HG02571 (cell line): ENCODE measurements around the gene SETD7.
A peak's percentile ranks its signal among the peaks of the same experiment; 100 is the strongest.

Experiments used
- ATAC-seq: cut with Tn5 transposase; IDR thresholded peaks from one replicate; pipeline ENCODE4 v1.9.1; 2021; ENCODE audit warnings: mild to moderate bottlenecking, moderate library complexity; ENCODE audit not compliant: unreplicated experiment

SETD7 gene

DNA sequence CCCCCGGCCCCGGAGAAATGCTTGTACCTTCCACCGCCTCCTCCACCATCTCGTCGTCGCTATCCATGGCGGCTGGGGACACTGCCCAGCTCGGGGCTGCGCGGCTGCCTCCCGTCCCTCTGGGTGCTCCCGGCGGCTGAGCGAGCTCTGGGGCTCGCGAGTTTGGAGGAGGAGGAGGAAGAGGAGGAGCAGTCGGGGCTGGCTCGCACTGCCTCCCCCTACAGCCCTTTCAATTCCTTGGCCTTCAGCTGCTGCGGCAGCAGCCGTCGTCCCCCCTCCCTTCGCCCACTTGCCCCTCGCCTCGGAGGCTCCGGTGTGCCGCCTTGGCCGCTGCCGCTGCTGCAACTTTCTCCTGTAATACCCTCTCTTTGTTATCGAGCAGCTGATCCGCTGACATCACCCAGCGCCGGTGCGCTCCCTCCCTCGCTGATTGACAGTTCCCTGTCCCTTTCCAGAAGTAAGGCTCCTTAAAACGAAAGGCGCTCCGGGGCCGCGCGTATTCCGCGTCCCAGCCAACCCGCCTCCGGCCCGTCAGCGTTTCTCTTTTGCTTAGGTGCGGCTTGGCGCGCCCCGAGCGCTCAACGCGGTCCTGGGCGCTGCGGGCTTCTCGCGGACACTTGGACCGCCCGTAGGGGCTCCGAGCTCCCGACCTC is at the start of gene SETD7:
Gene SETD7, minus strand, starts transcription at position 149 of the 653 bp plus-strand sequence. Its CDS starts 82 bp downstream, at position 67.
- peak; percentile 32 for ATAC-seq

DNA sequence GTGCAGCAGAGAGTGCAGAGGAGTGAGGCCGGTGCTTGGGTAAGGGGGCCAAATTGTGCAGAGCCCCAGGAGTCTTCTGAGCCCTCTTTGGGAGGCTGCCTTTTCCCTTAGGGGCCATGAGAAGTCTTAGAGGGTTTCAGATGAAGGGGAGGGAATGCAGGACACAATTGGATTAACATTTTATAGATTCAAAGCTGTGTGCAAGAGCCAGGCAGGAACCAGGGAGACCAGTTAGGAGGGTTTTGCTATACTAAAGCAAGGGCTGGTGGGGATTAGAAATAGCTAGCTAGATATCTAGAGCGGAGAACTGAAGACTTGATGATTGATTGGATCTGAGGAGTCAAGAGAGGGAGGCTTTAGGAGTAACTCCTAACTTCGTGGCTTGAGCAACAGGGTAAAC is 49.5 kb upstream of the SETD7 start:
- ATAC-seq: no peak

DNA sequence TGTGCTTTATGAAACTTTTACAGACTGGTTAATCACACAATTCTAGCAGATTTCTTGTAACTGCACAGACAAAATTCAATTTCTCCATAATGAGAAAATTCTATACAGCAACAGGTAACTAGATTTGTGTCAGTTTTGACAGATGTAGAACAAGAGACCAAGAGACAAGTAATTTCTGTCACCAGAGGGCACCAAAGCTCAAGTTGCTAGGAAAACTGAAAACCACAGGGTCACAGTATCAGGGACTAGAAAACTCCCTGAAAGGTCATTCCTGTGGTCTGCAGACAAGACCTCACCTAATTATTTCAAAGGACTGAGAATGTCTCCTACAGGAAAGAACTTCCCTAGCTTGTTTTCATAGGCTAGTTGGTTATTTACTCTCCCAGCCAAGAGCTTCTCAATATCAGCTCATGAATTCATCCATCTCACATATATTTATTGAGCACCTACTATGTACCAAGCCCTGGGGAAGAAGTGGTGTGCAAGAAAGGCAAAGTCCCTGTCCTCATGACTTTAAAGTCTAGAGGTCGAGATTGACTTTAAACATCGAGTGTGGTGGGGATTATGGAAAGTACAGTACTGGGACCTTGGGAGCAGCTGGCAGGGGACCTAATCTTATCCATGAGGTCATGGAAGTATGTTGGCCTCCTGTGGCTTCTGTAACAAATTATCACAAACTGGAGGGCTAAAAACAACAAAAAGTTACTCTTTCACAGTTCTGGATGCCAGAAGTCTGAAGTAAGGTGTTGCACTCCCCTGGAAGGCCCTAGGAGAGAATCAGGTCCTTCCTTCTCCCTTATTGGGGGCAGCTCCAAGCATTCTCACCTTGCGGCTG is 47.8 kb upstream of the SETD7 start:
- ATAC-seq: no peak

DNA sequence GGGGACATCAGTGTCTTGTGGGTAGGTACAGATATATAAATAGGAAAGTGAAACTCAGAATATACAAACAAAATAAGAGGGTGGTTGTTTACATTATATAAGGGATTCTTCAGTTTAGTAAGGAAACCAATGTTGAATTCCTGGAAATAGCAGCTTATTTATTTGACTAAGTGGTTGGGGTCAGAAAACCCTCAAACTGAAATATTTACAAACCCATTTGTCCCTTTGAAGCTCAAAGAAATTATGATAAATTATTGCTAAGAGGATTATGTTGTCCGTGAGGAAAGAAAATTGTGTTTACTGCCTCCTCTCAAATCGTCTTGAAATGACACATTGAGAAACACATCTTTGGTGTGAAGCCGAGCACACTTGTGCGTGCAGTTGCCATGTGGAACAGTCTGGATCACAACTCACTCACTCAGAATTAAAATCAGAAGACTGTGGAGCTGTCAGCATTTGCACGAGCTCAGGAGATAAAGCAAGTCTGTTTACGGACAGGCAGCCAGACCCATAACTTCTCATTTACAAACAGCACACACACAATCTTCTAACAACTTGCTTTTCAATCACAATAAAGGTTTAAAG is 46.8 kb upstream of the SETD7 start:
- no peak for ATAC-seq

DNA sequence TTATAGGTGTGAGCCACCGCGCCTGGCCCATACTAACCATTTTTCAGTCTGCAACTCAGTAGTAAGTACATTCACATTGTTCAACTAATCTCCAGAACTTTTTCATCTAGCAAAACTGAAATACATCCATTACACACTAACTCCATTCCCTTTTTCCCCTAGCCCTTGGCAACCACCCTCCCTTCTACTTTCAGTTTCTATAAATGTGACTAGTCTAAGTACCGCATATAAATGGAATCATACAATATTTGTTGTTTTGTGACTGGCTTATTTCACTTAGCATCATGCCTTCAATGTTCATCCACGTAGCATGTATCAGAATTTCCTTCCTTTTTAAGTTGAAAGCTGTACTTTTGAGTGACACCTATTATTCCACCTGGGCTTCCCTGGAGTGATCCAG is 44.6 kb upstream of the SETD7 start:
- no peak for ATAC-seq

DNA sequence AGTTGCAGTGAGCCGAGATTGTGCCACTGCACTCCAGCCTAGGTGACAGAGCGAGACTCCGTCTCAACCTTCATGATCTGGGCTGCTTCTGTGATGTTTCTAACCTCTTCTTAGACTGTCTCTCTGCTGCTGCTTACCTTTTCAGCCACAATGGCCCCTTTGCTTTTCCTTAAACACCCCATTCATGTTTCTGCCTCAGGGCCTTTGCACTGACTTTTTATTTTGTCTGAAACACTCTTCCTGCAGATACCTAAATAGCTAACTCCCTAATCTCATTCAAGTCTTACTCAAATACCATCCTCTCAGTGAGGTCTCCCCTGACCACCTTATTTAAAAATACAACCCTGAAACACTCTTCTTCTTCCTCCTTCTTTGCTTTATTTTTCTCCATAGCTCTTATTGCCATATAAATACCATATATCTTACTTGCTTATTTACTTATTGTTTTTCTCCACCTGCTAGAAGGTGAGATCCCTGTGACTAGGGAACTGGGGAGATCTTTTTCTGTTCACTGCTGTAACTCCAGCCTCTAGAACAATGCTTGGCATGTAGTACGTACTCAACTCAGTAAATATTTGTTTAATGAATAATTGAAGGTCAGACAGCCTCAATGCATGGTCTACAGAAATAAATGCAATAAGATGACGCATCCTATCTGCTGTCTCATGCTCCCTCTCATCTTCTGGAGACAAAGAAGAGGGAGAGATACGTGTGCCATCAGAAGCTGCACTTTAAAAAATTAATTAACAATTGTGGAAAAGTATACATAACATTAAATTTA is 43.8 kb upstream of the SETD7 start:
- no peak for ATAC-seq

DNA sequence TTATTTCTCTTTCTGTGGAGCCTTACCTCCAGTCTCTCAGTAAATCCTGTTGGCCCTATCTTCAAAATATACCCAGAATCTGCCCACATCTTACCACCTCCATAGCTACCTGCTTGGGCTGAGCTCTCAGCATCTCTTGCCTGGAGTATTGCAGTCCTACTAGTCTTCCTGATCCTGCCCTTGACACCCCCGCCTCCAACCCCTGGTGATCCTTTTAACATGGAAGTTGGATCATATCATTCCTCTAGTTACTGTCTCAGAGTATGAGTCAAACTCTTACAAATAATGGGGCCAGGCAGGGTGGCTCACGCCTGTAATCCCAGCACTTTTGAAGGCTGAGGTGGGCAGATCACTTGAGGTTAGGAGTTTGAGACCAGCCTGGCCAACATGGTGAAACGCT is 43.1 kb upstream of the SETD7 start:
- no peak for ATAC-seq

DNA sequence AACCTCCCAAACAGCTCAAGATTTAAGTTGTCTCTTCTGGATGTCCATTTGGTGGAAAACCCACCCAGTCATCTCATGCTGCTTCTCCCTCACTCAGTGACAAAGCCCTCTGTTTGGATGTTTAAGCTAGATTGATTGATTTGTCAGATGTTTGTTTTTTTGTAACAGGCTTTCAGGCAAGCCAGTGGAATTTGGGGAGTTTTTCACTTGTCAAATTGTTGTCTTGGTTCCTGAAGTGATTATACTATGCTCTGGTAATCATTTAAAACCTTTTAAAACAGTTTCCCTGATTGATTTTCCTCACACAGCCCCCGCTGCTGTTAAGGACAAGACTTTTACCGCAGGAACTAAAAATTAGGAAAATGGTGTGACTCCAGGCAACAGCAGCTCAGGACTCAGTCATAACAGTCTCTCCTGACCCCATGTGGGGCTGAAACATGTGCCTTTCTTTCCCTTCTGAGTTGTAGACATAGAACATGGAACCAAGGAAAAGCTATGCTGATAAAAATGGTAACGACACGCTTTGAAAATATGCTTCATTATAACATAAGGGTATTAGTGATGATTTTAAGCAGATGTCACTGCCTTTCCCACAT is 40.8 kb upstream of the SETD7 start:
- ATAC-seq: no peak

DNA sequence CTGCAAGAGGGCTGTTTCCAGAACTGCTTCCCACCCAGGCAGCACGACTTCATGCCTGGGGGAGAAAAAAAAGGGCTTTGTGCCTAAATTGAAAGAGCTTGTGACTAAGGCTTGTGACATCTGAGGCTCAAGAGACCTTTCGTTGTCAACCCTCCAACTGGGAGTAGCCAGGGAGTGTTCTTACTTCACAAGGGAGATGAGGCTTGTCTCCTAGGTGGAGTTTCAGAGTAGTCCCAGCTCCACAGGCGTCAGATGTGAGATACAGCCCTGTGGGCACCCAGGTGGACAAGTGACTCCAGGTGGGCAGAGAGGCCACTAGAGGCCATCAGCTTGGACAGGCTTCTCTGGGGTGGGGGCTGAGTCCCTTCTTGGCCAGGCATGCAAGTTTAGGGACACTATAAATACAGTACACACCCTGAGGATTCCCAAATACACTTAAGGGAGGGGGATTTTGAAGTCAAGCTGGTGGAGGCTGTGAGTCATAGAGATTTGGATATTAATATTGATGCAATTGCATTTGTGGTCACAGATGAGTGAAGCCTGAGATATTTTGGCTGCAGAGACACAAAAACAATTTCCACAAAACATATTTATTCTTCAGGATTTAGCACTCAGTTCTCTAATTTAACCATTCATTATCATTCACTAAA is 40.1 kb upstream of the SETD7 start:
- ATAC-seq: no peak

DNA sequence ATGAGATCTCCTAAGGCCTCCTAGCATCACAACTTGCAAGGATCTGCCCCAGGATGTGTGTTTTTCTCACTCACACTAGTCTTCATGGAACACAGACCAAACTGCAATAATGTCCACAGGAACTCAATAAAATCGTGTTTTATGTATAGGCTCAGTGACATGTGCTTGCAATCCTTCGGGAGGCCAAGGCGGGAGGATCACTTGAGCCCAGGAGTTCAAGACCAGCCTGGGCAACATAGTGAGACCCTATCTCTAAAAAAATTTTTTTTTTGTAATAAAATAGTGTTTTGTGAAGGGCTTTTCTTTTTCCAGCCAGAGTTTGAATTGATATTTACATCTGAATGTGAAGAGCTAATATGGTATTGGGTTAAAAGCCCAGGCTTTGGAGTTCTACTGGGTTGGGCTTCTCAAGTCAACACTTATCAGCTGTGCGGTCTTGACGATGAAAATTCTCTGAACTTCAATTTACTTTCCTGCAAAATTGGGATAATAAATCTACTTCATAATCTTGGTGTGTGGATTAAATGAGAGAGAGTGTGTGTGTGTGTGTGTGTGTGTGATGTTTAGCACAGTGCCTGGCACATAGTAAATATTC is 38.7 kb upstream of the SETD7 start:
- ATAC-seq: no peak

DNA sequence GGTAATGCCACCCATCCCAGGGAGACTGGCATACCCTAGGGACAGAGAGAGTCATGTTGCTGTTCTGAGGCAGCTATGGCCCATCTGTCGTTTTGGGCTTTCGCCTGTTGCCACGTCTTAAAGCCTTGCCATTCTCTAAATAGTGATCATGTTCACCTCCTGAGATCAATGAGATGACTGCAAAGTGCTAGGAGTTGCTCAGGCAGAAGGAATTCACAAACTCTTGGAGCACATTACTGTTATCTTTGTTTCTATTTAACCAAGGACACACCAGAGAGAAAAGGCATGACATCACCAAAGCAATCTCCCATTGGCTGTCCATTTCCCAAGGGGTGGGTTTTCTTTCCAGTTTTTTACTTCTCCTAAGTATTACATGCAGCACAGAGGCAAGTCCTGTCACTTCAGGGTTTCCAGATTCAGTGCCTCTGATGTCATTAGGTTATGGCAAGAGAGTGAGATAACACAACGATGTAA is 37.1 kb upstream of the SETD7 start:
- no peak for ATAC-seq

DNA sequence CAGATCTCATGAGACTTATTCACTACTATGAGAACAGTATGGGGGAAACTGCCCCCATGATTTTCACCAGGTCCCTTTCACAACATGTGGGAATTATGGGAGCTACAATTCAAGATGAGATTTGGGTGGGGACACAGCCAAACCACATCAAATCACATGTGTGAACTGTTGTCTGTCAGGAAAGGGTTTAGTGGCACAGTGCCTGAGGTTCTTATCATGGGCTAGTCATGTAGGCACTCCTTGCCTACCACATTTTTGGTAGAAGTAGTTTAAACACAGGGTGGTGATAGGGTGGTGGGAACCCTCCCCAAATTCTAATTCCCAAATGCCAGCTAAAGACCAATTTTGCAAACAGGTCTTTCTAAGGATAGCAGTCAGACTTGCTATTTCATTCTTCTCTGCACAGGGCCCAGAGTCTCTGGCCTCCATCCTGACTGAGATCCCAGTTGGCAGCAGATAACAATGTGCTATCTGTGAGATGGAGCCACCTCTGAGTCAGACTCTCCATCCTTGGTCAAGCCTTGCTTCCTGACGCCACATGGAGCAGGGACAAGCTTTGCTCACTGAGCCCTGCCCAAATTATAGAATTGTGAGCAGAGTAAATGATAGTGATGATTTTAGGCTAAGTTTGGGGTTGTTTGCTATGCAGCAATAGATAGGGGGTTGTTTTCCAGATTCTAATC is 33.5 kb upstream of the SETD7 start:
- no peak for ATAC-seq

DNA sequence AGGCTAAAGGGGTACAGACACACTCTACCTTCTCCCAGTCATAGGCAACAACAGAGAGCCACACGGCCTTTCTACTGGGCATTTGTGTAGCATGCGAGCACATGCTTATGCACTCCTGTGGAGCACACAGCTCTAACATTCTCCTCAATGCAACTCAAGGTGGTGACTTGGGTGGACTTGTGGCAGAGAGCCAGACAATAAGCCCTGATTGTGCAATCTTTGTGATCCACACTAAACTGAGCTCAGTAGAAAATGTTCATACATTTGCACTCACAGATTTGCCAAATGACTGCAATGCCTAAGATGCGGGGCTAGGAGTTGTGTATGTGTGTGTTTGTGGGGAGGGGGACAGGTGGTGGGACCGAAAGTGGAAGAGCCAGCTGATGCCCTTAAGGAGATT is 31.4 kb upstream of the SETD7 start:
- ATAC-seq: no peak

DNA sequence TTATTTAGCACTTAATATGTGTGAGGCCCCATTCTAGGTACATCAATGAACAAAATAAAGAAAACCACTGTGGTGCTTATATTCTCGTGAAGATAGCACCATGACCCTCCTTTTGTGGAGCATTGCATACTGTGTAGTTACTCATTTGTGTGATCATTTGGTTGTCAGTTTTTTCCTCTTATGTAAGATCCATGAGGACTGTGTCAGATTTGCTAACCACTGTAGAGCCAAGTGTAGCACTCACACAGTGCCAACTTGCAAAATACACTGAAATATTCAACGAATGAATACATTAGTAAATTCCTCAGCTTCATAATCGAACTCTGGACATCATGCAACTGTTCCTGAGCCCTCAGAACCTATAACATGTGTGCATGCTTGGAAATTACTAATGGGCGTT is 29.5 kb upstream of the SETD7 start:
- ATAC-seq: no peak

DNA sequence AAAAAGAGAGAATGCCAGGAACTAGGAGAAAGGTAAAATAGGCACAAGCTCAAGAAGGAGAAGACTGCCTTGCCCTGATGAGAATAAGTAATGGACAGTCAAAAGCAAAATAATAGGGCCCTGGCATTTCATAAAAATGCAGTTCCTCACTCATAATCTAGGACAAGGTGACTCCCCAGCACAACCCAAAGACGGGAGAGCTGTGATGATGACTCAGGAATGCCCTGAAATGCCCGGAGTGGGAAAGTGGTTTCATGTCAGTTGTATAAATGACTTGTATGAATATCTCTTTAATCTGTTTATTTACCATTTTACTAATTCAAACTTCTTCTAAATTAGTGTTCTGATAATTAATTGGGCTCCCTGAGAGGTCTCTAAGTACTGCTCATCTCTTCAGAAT is 28.8 kb upstream of the SETD7 start:
- no peak for ATAC-seq

DNA sequence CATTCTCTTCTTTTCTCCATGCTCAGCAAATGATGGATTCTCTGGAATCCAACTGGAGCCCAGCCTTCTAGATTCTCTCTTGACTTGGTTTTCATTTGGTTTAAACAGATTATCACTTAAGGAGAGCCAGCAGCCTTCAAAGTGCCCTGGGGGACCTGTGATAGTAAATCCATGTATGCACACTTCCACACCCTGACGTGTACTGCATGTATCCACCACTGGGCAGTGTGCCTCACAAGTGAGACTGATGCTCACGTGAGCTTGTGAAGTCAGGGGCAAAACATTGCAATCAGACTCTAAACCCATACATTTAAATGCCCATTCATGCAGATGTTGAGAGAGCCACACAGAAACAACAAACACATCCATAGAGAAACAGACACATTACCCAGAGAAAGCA is 28.0 kb upstream of the SETD7 start:
- no peak for ATAC-seq

DNA sequence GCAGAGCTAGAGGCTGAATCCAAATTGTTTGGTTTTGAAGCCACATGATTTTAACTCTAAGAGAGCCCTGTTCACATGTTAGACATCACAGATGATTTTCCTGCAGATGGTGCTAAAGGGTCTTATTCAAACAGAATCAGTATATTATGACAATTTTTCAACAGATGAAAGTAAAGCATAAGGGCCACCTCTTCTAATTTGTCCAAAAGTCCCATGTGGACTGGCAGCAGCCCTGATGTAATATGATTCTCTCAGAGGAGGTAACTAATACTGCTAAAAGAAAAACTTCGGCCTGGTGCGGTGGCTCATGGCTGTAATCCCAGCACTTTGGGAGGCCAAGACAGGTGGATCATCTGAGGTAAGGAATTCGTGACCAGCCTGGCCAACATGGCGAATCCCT is 26.0 kb upstream of the SETD7 start:
- ATAC-seq: no peak

DNA sequence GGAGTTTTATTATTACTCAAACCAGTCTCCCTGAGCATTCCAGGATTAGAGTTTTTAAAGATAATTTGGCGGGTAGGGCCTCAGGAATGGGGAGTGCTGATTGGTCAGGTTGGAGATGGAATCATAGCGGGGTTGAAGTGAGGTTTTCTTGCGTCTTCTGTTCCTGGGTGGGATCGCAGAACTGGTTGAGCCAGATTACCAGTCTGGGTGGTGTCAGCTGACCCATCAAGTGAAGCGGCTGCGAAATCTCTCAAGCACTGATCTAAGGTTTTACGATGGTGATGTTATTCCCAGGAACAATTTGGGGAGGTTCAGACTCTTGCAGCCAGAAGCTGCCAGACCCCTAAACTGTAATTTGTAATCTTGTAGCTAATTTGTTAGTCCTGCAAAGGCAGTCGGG is 25.1 kb upstream of the SETD7 start:
- ATAC-seq: no peak

DNA sequence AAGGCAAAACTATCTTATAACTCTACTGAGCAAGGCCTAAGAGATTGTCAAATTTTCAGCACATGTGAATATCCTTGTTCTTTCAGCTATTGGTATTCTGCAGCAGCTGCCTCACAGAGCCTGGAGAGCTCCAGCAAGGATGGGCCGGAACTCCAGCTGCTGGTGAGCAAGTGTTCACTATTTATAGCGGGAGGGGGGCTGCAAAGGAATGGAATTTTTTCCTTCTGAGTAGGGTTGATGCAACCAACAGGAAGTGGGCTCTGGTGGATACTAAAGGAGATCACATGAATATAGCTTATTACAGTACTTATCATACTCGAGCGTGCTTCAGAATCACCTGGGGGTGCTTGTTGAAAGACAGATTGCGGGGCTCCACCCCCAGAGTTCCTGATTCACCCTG is 20.2 kb upstream of the SETD7 start:
- ATAC-seq: no peak
